Stimulated activated CD4-positive, alpha-beta T cell treated with anti-CD3 and anti-CD28 coated beads, TNF-alpha, amount 100 ng/mL, for 4 hours (primary cell): ENCODE results near the gene NUDT9.
"Not testable (repeated sequence)": the region's sequence is repeated elsewhere in the genome, so short reads cannot be mapped to it uniquely, and the experiment has no call there.

ENCODE experiments used
- DNase-seq, 3 experiments: peaks; one replicate each; pipeline ENCODE4 v3.0.0-alpha.2; 2020; ENCODE audit warnings: low read depth in 3 of 3

The NUDT9 gene, protein sequence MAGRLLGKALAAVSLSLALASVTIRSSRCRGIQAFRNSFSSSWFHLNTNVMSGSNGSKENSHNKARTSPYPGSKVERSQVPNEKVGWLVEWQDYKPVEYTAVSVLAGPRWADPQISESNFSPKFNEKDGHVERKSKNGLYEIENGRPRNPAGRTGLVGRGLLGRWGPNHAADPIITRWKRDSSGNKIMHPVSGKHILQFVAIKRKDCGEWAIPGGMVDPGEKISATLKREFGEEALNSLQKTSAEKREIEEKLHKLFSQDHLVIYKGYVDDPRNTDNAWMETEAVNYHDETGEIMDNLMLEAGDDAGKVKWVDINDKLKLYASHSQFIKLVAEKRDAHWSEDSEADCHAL

GRCh38 chr4:87422104-87423052 is at the start of gene NUDT9:
NUDT9 (plus strand) TSS chr4:87422573; CDS start chr4:87422906, 333 bp downstream.
- DNase-seq: peak; percentile 64 to 79 (median 77)

DNA sequence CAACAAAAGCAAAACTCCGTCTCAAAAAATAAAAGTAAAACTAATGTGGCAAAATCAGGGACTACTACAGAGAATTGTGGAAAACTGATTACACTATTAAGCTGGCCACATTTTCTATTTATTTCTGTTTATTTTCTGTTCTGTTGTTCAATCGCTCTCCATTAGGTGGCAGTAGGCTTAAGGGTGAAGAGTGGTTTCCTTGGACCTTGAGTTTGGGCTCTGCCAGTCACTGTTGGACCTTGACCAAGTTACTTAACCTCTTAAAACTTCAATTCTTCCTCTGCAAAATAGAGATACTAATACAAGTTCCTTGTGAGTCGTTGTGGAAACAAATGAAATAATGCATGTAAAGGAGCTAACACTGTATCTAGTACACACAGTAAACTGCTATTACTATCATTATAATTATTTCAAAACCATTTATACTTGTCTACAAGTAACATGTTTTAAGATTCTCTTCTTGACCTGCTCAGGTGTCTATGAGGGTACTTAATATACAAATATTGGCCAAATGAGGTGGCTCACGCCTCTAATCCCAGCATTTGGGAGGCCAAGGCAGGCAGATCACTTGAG is 46.6 kb upstream of the NUDT9 start:
- DNase-seq: no peak

DNA sequence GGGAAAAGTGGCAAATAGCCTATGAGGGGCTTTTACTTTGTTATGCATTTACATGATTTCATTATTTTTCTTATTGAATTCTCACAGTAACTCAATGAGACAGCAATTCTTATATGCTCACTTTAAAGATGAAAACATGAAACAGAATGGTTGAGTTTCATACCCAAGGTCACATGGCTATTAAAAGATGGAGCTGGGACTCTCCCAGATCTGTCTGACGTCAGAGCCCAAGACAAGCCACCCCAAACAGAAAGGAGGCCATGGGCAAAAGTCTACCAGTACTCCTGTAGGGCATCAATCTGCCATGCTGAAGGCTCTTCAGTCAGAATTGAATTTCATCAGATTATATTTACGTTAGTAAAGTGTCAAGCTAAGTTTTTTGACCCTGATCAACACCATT is 44.6 kb upstream of the NUDT9 start:
- DNase-seq: no peak

DNA sequence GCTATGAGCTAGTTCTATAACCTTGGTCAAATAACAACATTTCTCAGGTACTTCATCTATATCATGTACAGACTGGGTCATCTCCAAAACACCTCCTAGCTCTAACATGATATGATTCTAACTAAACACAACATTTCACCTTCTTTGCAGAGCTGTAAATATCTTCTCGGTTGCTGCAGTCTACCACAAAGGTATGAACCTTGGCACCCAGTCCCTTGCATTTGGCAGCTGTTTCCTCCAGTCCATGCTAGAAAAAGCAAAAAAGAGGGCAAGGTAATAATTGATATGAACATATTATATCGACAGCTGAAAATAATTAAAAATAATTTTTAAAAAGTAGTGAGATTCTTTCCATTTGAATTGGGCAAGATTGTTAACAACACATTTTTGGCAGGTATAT is 40.3 kb upstream of the NUDT9 start:
- DNase-seq: no peak

DNA sequence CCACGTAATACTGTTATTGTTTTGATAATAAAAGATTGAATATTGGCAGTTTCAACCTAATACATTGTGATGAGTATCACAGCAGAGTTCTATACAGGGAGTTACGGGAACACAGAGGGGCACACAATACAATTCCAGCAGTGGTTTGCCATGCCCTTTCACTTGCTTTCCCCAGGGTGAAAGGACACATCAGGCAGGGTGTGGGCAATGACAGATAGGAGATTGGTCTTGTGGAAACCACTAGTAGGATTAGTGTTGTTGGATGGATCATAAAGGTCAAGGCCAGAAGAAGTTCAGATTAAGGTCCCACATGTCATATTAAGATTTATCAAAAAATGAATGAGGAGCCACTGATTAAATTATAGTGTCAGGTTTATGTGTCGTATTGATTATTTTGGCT is 39.4 kb upstream of the NUDT9 start:
- no peak for DNase-seq

- DNase-seq: not testable (repeated sequence)
Observed at GRCh38 chr4:87384466-87385132, 37.8 kb upstream of the NUDT9 start.

GRCh38 chr4:87387237-87387636 is 35.1 kb upstream of the NUDT9 start:
- no peak for DNase-seq

- no peak for DNase-seq
Observed at GRCh38 chr4:87388901-87389300, 33.5 kb upstream of the NUDT9 start.

- DNase-seq: not testable (repeated sequence)
Observed at GRCh38 chr4:87390055-87390454, 32.3 kb upstream of the NUDT9 start.

DNA sequence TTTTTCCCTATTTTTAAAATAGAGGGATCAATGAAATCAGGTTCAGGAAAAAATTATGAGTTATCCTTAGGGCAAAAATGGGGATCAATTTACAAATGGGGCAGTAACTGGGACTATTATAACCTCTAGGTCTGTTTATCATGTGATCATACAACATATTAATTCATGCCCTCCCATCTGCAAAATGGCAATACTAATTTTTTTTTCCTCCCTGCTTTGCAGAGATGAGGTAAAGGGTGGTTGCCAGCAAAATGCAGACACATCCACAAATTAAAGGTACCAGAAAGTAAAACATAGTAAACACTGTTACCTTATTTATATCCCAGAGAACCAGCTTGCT is 31.9 kb upstream of the NUDT9 start:
- DNase-seq: no peak

- DNase-seq: peak; percentile 34 to 59 (median 51)
Observed at GRCh38 chr4:87390891-87391575, 31.3 kb upstream of the NUDT9 start, which contains the start of gene HSD17B11. HSD17B11 (minus strand) TSS chr4:87391188; CDS start chr4:87391070, 118 bp downstream.

DNA sequence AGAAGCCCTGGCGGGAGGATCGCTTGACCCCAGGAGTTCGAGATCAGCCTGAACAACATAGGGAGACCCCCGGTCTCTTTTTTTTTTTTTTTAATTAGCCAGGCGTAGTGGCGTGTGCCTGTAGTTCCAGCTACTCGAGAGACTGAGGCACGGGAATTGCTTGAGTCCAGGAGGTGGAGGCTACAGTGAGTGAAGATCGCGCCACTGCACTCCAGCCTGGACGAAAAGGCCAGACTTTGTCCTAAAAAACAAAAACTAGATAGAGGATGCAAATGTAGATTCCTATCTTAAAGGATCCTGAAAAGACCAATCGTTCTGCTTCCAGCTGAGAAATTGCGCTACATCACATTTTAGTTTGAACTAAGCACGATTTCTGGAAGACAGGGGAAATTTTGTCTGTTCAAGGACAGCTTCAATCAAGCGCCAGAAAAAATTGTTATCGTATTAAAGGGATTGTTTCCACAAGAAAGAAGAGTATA is 30.8 kb upstream of the NUDT9 start:
- no peak for DNase-seq

GRCh38 chr4:87392183-87392582 is 30.2 kb upstream of the NUDT9 start:
- no peak for DNase-seq

DNA sequence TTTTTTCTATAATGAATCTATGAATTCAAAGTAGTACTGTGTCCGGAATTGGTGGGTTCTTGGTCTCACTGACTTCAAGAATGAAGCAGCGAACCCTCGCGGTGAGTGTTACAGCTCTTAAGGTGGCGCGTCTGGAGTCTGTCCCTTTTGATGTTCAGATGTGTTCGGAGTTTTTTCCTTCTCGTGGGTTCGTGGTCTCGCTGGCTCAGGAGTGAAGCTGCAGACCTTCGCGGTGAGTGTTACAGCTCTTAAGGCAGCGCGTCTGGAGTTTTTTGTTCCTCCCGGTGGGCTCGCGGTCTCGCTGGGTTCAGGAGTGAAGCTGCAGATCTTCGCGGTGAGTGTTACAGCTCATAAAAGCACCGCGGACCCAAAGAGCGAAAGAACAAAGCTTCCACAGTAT is 27.3 kb upstream of the NUDT9 start:
- DNase-seq: not testable (repeated sequence)

DNA sequence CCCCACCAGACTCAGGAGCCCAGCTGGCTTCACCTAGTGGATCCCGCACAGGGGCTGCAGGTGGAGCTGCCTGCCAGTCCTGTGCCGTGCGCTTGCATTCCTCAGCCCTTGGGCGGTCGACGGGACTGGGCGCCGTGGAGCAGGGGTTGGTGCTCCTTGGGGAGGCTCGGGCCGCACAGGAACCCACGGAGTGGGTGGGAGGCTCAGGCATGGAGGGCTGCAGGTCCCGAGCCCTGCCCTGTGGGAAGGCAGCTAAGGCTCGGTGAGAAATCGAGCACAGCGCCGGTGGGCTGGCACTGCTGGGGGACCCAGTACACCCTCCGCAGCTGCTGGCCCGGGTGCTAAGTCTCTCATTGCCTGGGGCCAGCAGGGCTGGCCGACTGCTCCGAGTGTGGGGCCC is 26.5 kb upstream of the NUDT9 start:
- not testable (repeated sequence) for DNase-seq

DNA sequence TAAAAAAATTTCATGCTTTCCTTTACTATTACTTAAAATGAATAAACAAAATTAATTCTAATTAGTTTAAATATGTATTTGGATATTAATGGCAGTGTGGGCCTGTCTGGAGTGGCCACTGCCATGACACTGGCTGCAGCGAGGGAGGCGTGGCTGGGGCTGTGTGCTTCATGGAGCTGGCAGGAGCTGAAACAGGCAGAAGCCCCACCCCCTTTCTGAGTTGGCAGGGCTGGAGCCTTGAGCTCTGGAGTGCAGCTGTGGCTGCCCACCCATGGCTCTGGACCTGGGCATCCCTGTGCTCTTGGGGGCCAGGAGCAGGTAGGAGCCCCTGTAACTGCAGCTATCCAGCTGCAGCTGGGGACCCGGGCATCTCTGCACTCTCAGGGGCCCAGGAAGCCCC is 23.2 kb upstream of the NUDT9 start:
- DNase-seq: no peak

DNA sequence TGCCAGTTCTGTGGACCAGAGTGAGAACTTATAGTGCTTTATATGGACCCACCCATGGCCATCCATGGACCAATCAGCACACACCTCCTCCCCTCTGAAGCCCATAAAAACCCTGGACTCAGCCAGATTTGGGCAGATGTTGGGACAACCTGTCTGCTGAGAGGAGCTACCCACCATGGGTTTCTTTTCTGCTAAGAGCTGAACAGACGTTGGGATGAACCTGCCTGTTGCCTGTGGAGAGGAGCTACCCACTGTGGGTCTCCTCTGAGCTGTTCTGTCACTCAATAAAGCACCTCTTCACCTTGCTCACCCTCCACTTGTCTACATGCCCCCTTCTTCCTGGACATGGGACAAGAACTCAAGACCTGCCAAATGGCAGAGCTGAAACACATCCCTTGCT is 22.4 kb upstream of the NUDT9 start:
- no peak for DNase-seq

DNA sequence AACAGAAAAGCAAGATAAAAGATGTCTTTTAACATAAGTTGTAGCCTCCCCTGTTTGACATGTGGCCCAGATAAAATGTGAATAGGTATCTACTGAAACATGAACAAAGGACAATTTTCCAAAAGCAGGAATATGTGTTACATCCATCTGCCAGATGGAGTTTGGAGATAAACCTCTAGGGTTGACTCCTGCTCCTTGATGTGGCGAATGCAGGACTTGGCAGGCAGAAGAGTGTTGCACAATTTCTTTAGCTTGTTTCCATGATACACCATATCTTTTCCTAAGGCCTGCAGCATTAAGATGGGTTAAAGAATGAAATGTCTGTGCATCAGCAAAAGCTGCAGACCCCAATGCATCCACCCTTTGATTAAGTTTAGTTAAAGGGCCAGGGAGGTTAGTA is 18.6 kb upstream of the NUDT9 start:
- not testable (repeated sequence) for DNase-seq

GRCh38 chr4:87405211-87405820 is 17.1 kb upstream of the NUDT9 start:
- DNase-seq: no peak

DNA sequence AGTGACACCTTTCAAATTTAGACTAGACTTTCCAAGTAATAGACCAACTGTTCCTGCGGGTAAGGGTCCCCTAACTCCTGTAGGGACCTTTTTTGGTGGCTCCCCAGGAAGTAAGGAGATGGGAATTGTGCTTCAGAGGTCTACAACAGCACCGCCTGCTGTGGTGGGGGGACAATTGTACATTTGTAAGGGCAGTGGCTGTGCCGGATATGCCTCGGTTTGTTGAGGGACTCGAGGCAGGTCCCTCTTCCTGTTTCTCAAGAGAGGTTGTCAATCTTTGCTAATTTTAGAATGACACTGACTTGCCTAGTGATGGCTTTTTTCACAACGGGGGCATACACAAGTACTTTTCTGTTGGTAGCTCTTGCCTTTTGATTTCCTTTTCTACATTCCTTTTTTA is 15.9 kb upstream of the NUDT9 start:
- DNase-seq: no peak

- not testable (repeated sequence) for DNase-seq
Observed at GRCh38 chr4:87406902-87407301, 15.5 kb upstream of the NUDT9 start.
